HCT116 (cell line): ENCODE data around the gene CAPN15. TPM values are rescaled to one million over a fixed set of nuclear protein-coding genes. Genes with fewer than 3 reads are reported as not detected.
A peak's percentile ranks its signal among the peaks of the same experiment; 100 is the strongest.

Source experiments
- ATAC-seq: fragments of 200-7000 bp; cut with Tn5 transposase; 2 replicates; pipeline ENCODE4 v1.9.1; 2020; ENCODE audit warnings: mild to moderate bottlenecking, moderate library complexity
- BruUV-seq: library from RNA; stranded (reverse); fragments of 400-500 nt; replicated peaks from 2 replicates; lab custom pipeline; 2021; lab: Mats Ljungman, UMichigan
- CTCF ChIA-PET: fragments of 300-600 bp; sonication (Branson Sonifier 250); formaldehyde crosslinking; loops from one replicate; lab custom pipeline; 2021; ENCODE audit warnings: antibody characterized with exemption; lab: Charles Lee
- POLR2A ChIA-PET: fragments of 300-600, 350-600 bp; sonication (Branson Sonifier 250); formaldehyde crosslinking; loops from one replicate; lab custom pipeline; 2021; ENCODE audit warnings: antibody characterized with exemption; lab: Charles Lee
- RAD21 ChIA-PET, 2 experiments: fragments of 300-600 bp; sonication (Branson Sonifier 250); formaldehyde crosslinking; loops; one replicate each; lab custom pipeline; 2023; ENCODE audit warnings: low total read pairs in 2 of 2; ENCODE audit not compliant: uncharacterized antibody in 2 of 2, unreplicated experiment in 2 of 2, low non-redundant PET in 1 of 2; lab: Charles Lee
- DNase-seq: peaks from one replicate; pipeline ENCODE4 v3.0.0-alpha.2; 2010; ENCODE audit warnings: low read depth, low spot score
- H2AFZ ChIP-seq: fragments of 200-600 bp; shearing (Covaris generic), sonication (generic); 2 replicates; pipeline ENCODE4 v1.6.1; 2017; ENCODE audit warnings: low read depth, mixed run types, mixed read lengths, antibody characterized with exemption, low read length; ENCODE audit not compliant: poor library complexity, severe bottlenecking
- H3K27ac ChIP-seq: 2 replicates; pipeline ENCODE4 v1.5.1; 2012; ENCODE audit warnings: low read depth, low read length
- H3K27me3 ChIP-seq: fragments of 200-600 bp; sonication (generic); 2 replicates; pipeline ENCODE4 v1.6.1; 2016; ENCODE audit warnings: mixed run types, low read length, mixed read lengths; ENCODE audit not compliant: insufficient read depth
- H3K36me3 ChIP-seq, 2 experiments: fragments of 200-500 bp in 1 of 2; fragments of 200-600 bp in 1 of 2; sonication (Bioruptor generic) in 1 of 2; sonication (generic) in 1 of 2; 2 replicates each; pipeline versions ENCODE4 v1.5.1 to v1.6.1; 2014 to 2016; ENCODE audit warnings: low read length in 2 of 2, inconsistent platforms in 1 of 2, mixed read lengths in 1 of 2, mixed run types in 1 of 2; ENCODE audit not compliant: insufficient read depth in 2 of 2, control insufficient read depth in 1 of 2
- H3K4me1 ChIP-seq, 2 experiments: fragments of 200-600 bp in 1 of 2; sonication (generic) in 1 of 2; 2 replicates each; pipeline versions ENCODE4 v1.5.1 to v1.6.1; 2012 to 2017; ENCODE audit warnings: low read length in 2 of 2, inconsistent platforms in 1 of 2, mild to moderate bottlenecking in 1 of 2, mixed read lengths in 1 of 2, mixed run types in 1 of 2, moderate library complexity in 1 of 2; ENCODE audit not compliant: insufficient read depth in 2 of 2, control insufficient read depth in 1 of 2
- H3K4me2 ChIP-seq: fragments of 200-600 bp; sonication (generic); 2 replicates; pipeline ENCODE4 v1.6.1; 2017; ENCODE audit warnings: mixed run types, low read length, mixed read lengths
- H3K4me3 ChIP-seq, 2 experiments: fragments of 200-600 bp in 1 of 2; sonication (generic) in 1 of 2; replicated peaks in 1 of 2; 2 replicates each; pipeline ENCODE4 v1.5.1; 2011 to 2016; ENCODE audit warnings: low read length in 2 of 2, control low read depth in 1 of 2, low read depth in 1 of 2, mild to moderate bottlenecking in 1 of 2, mixed read lengths in 1 of 2, mixed run types in 1 of 2
- H3K79me2 ChIP-seq: fragments of 200-600 bp; sonication (generic); 2 replicates; pipeline ENCODE4 v1.6.1; 2017; ENCODE audit warnings: mild to moderate bottlenecking, mixed run types, low read length, moderate library complexity, mixed read lengths; ENCODE audit not compliant: insufficient read depth
- H3K9ac ChIP-seq: fragments of 200-600 bp; sonication (generic); 2 replicates; pipeline ENCODE4 v1.6.1; 2016; ENCODE audit warnings: low read length, mixed read lengths
- H3K9me2 ChIP-seq: fragments of 200-600 bp; sonication (generic), shearing (Covaris generic); 2 replicates; pipeline ENCODE4 v1.6.1; 2017; ENCODE audit warnings: mixed run types, mild to moderate bottlenecking, moderate library complexity; ENCODE audit not compliant: insufficient read depth
- H3K9me3 ChIP-seq, 2 experiments: fragments of 200-500 bp in 1 of 2; fragments of 200-600 bp in 1 of 2; sonication (Bioruptor generic) in 1 of 2; sonication (generic) in 1 of 2; 2 replicates each; pipeline ENCODE4 v1.6.1; 2014 to 2017; ENCODE audit warnings: low read length in 2 of 2, mixed read lengths in 2 of 2, inconsistent platforms in 1 of 2, low read depth in 1 of 2, mild to moderate bottlenecking in 1 of 2, mixed run types in 1 of 2, moderate library complexity in 1 of 2; ENCODE audit not compliant: control insufficient read depth in 1 of 2, insufficient read depth in 1 of 2
- H4K20me1 ChIP-seq: fragments of 200-600 bp; sonication (generic), shearing (Covaris generic); 2 replicates; pipeline ENCODE4 v1.6.1; 2017; ENCODE audit warnings: mixed run types, mild to moderate bottlenecking, moderate library complexity; ENCODE audit not compliant: insufficient read depth
- CBX3 ChIP-seq: IDR thresholded peaks from 2 replicates; pipeline ENCODE4 v1.6.1; 2012; ENCODE audit warnings: low read depth
- EZH2 ChIP-seq: fragments of 200-600 bp; sonication (generic); IDR thresholded peaks from 2 replicates; pipeline ENCODE4 v1.6.1; 2017; ENCODE audit warnings: antibody characterized with exemption, mixed run types
- EZH2phosphoT487 ChIP-seq: fragments of 200-600 bp; IDR thresholded peaks from 2 replicates; pipeline ENCODE4 v1.6.1; 2018; ENCODE audit warnings: antibody characterized with exemption, borderline replicate concordance
- JUND ChIP-seq: IDR thresholded peaks from 2 replicates; pipeline ENCODE4 v1.6.1; 2012
- POLR2AphosphoS5 ChIP-seq: IDR thresholded peaks from 2 replicates; pipeline ENCODE4 v1.6.1; 2011; ENCODE audit warnings: mild to moderate bottlenecking, low read depth, low read length, moderate library complexity
- SIN3A ChIP-seq: IDR thresholded peaks from 2 replicates; pipeline ENCODE4 v1.6.1; 2012; ENCODE audit warnings: low read depth
- TCF7L2 ChIP-seq: IDR thresholded peaks from 2 replicates; pipeline ENCODE4 v1.7.0; 2011; ENCODE audit warnings: borderline replicate concordance, inconsistent platforms; ENCODE audit not compliant: insufficient read depth, insufficient read length; ENCODE audit errors: extremely low read depth
- YY1 ChIP-seq: IDR thresholded peaks from 2 replicates; pipeline ENCODE4 v1.6.1; 2011; ENCODE audit warnings: low read length, low read depth, moderate library complexity, mild to moderate bottlenecking; ENCODE audit not compliant: insufficient replicate concordance; ENCODE audit errors: extremely low read depth
- ZNF274 ChIP-seq: fragments of 200-500 bp; sonication (Bioruptor generic); IDR thresholded peaks from 2 replicates; pipeline ENCODE4 v1.6.1; 2014; ENCODE audit warnings: mild to moderate bottlenecking, low read depth, low read length, inconsistent platforms
- intact Hi-C: fragments of 100-400 bp; cut with micrococcal nuclease; formaldehyde crosslinking; loops from 2 replicates; pipeline ENCODE4 v1.10.0; 2022
- total RNA-seq: library from RNA; stranded (reverse); gene quantifications from one replicate; pipeline ENCODE4 v1.2.1, GENCODE V29; 2021; ENCODE audit not compliant: unreplicated experiment
- TF ChIP-seq, protein P1 (sequence below), 3 experiments: fragments of 200-600 bp in 1 of 3; sonication (generic) in 1 of 3; IDR thresholded peaks in 2 of 3; conservative IDR thresholded peaks in 1 of 3; 2 replicates each; pipeline ENCODE4 v1.5.1; 2012 to 2017; ENCODE audit warnings: low read depth in 2 of 3, low read length in 2 of 3, antibody characterized with exemption in 1 of 3, borderline replicate concordance in 1 of 3, control low read depth in 1 of 3, mild to moderate bottlenecking in 1 of 3, mixed read lengths in 1 of 3, mixed run types in 1 of 3, moderate library complexity in 1 of 3; ENCODE audit not compliant: insufficient read depth in 1 of 3
- TF ChIP-seq, protein P2 (sequence below): IDR thresholded peaks from 2 replicates; pipeline ENCODE4 v1.6.1; 2012

Gene CAPN15
- total RNA-seq, 1 experiment from 2014 or later = 39.0 TPM

DNA sequence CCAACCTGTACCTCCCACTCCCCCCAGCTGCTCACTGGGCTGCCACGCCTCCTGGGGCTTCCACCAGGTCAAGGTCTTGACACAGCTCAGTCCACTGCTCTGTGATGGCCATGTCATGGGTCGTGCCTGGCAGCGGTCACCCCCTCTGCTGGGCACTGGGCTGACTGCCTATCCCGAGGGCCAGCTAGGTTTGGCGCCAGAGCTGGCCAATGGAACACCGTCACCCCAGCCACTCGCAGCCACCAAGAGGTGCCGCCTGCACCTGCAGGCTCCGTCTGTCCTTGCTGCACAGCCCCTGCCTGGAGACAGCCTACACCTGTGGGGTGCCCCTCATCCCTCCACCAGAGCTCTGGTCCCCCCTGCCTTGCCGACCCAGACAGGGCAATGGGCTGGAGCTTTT, 57.8 kb downstream of the CAPN15 start:
- no peaks in the 10 kb centered on the region for H4K20me1 ChIP-seq
- ATAC-seq (peak; percentile 35), DNase-seq (no peak)
- ChIA-PET POLR2A (no interaction called here), CTCF (interaction anchor here (1.1 to 1.2 kb wide), 2 partner anchors 8 to 194 kb away, joined by 3 to 4 read pairs; no protein-coding TSS in a partner anchor), RAD21 (no interaction called here)
- H3K4me1 ChIP-seq = peaks cover 2 to 12% of the 10 kb centered on the region in 2 experiments; a peak in 2 of 4 replicates
- no peak overlapping the region for H3K4me2 ChIP-seq
- BruUV-seq = no TSS peak
- H3K27ac ChIP-seq = no peak overlapping the region
- H3K9me2 ChIP-seq = no peaks in the 10 kb centered on the region
- H3K9me3 ChIP-seq = no peaks in the 10 kb centered on the region
- H3K36me3 ChIP-seq = no peaks in the 10 kb centered on the region
- no peak overlapping the region for H3K4me3 ChIP-seq
- intact Hi-C loops = no loop called here
- no peak overlapping the region for H2AFZ ChIP-seq
- H3K79me2 ChIP-seq = peaks cover 12% of the 10 kb centered on the region; the same call in 1 of the 2 replicates
- H3K27me3 ChIP-seq = no peaks in the 10 kb centered on the region
- TF ChIP-seq EZH2 (no peak), SIN3A (no peak)
- TF ChIP-seq, protein P1, sequence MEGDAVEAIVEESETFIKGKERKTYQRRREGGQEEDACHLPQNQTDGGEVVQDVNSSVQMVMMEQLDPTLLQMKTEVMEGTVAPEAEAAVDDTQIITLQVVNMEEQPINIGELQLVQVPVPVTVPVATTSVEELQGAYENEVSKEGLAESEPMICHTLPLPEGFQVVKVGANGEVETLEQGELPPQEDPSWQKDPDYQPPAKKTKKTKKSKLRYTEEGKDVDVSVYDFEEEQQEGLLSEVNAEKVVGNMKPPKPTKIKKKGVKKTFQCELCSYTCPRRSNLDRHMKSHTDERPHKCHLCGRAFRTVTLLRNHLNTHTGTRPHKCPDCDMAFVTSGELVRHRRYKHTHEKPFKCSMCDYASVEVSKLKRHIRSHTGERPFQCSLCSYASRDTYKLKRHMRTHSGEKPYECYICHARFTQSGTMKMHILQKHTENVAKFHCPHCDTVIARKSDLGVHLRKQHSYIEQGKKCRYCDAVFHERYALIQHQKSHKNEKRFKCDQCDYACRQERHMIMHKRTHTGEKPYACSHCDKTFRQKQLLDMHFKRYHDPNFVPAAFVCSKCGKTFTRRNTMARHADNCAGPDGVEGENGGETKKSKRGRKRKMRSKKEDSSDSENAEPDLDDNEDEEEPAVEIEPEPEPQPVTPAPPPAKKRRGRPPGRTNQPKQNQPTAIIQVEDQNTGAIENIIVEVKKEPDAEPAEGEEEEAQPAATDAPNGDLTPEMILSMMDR (IDR thresholded peaks at IDR 0.05 in 2 of 3, conservative IDR thresholded peaks at IDR 0.05 in 1 of 3; ENCODE audit: borderline replicate concordance in 1 of 3, insufficient read depth in 1 of 3, low read depth in 2 of 3, low read length in 2 of 3) = 0 out of 6 replicates have a peak, but pooled peaks of 1 of the 3 experiments have one; percentile 14
- TF ChIP-seq, protein P2, sequence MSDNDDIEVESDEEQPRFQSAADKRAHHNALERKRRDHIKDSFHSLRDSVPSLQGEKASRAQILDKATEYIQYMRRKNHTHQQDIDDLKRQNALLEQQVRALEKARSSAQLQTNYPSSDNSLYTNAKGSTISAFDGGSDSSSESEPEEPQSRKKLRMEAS = peak; percentile 34; the same call in 1 of the 2 replicates
- TF ChIP-seq, all 23 proteins: peak for 2
- H3K9ac ChIP-seq = no peak overlapping the region

DNA sequence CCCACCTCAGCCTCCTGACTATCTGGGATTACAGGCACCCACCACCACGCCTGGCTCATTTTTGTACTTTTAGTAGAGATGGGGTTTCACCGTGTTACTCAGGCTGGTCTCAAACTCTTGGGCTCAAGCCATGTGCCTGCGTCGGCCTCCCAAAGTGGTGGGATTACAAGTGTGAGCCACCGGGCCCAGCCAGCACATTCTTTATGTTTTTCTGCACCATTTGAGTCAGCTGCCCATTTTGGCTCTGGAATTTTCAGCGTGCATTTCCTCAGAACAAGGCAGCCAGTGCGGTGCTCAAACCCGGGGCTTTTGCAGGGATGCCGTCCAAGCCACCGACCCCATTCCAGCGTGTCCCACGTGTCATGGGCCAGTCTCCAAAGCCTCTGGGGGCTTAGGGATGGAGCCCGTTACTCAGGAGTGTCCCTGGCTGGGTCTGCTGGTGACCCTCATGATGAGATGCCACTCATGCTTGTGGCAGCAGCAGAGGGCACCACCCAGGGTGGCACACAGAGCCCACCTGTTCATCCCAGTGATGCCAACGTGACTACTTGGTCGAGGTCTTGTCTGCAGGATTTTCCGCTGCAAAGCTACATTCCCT, 58.6 kb downstream of the CAPN15 start:
- H3K27ac ChIP-seq = no peak overlapping the region
- BruUV-seq = no TSS peak
- H2AFZ ChIP-seq = no peak overlapping the region
- no peak overlapping the region for H3K9ac ChIP-seq
- ChIA-PET RAD21 (no interaction called here), POLR2A (no interaction called here), CTCF (interaction anchor here (1.2 kb wide), 1 partner anchor 9 kb away, joined by 3 read pairs; no protein-coding TSS in a partner anchor)
- no peaks in the 10 kb centered on the region for H3K9me2 ChIP-seq
- DNase-seq (no peak), ATAC-seq (no peak)
- no peaks in the 10 kb centered on the region for H3K36me3 ChIP-seq
- no peaks in the 10 kb centered on the region for H3K27me3 ChIP-seq
- intact Hi-C loops = no loop called here
- H3K4me2 ChIP-seq = no peak overlapping the region
- H3K4me3 ChIP-seq = no peak overlapping the region
- H3K4me1 ChIP-seq = peaks cover 6 to 18% of the 10 kb centered on the region in 2 experiments; a peak in 3 of 4 replicates
- H3K9me3 ChIP-seq = no peaks in the 10 kb centered on the region
- H4K20me1 ChIP-seq = no peaks in the 10 kb centered on the region
- peaks cover 12% of the 10 kb centered on the region; the same call in 1 of the 2 replicates for H3K79me2 ChIP-seq
- no peak for TF ChIP-seq TCF7L2
- TF ChIP-seq ZNF274 = no peak
- TF ChIP-seq POLR2AphosphoS5 = no peak
- TF ChIP-seq CBX3 = no peak
- TF ChIP-seq YY1 = no peak
- TF ChIP-seq JUND = no peak
- TF ChIP-seq, protein P1 (IDR thresholded peaks at IDR 0.05 in 2 of 3, conservative IDR thresholded peaks at IDR 0.05 in 1 of 3; ENCODE audit: borderline replicate concordance in 1 of 3, insufficient read depth in 1 of 3, low read depth in 2 of 3, low read length in 2 of 3) = no peak
- TF ChIP-seq EZH2phosphoT487 = no peak
